ENCODE measurements around the gene JCHAIN. TPM values are rescaled to one million over a fixed set of nuclear protein-coding genes. Genes with fewer than 3 reads are reported as not detected.
"Not testable (repeated sequence)": the region's sequence is repeated elsewhere in the genome, so short reads cannot be mapped to it uniquely, and the experiment has no call there.

JCHAIN gene
- 2.2 TPM for total RNA-seq

GRCh38 chr4:70666369-70666768, at the start of gene JCHAIN:
JCHAIN (minus strand) TSS chr4:70666508; CDS start chr4:70666490, 18 bp downstream.
- DNase-seq: no peak

DNA sequence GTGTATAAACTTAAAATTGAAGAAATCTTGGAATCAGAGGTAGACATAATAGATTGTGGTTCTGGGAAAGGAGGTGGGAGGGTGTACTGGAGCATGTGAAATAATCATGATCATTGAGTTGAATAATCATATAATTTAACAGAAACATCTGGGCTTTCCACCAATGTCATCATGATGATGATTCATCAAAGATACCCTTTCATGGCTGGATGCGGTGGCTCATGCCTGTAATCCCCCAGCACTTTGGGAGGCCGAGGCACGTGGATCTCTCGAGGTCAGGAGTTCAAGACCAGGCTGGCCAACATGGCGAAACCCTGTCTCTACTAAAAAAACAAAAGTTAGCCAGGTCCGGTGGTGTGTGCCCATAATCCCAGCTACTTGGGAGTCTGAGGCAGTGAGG, 48.8 kb upstream of the JCHAIN start:
- no peak for DNase-seq

DNA sequence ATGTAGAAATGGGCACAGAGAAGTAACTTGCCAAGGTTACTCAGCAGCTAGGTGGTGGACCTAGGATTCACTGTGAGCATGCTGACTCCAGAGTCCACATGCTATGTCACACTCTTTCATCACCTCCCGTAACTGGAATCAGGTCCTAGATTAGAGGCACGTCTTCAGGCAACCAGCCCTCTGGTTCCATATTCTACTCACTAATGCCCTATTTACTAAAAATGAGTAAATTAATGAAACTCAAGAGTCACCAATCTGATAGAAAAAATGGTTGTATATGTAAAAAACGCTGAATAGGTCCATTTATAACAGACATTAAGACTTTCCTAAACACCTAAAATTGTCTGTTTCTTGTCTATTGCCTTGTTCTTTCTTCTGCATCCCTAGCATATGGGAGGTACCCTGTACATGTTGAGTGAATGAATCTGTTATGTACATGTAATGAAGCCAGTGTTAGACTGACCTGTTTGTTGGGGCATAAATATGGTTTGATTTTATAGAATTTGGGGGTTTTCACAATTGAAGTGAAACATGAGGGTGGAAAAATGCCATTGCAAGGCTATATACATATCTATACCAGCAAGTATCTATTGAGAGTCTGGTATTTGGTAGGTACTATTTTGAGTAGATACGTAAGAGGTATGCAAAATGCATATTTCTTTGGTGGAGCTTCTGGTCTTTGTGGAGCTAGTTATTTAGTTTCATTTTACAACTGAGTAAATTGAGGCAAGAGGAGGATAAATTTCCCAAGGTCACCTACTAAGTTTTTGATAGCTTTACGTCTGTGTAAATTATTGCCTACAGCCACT, 48.0 kb upstream of the JCHAIN start:
- DNase-seq: no peak

DNA sequence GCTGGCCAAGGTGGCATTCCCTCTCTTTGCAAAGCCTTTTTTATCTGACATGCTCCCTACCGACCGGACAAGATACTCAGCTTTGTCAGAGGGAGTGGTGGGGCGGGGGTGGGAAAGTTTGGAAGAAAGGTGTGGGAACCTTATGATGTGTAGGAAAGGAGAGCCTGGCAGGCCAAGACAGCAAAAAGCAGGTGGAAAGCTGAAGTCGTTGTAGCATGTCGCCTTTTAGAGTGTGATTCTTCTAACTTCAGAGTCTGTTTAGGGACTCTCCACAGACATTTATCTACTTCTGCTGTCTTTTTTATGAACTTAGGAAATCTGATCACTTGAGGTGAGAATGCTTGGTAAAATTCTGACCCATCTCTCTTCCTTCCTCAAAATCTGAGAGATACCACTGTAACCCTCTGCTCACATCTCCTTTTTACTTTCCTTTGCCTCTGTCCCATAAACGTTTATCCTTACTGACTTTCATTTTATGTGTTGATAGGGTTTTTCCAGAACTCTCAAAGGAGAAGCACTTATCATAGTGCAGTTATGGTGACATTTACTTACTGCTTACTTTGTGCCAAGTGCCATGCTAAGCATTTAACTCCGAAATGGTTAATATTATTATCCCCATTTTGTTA, 47.3 kb upstream of the JCHAIN start:
- DNase-seq: no peak

GRCh38 chr4:70712604-70713452, 46.5 kb upstream of the JCHAIN start:
- no peak for DNase-seq

DNA sequence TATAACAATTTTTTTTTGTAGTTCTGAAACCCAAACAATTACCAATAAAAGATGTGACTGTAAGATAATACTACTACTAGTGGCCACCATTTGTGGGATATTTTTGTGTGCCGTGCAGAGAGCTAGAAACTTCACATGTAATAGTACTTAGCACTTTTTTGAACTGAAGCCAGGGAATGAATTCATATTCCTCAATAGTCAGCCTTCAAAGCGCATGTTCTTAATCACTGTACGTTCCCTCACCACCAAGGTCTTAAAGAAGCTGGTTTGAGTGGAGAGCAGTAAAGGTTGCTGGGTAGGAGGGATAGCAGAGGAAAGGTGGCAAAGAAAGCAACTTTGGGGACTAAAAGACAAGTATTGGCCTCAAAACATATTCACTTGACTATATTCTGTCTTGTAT, 45.8 kb upstream of the JCHAIN start:
- DNase-seq: no peak

GRCh38 chr4:70711599-70711998, 45.3 kb upstream of the JCHAIN start:
- no peak for DNase-seq

GRCh38 chr4:70709611-70710205, 43.4 kb upstream of the JCHAIN start:
- no peak for DNase-seq

GRCh38 chr4:70706516-70706915, 40.2 kb upstream of the JCHAIN start:
- DNase-seq: no peak

- peak; percentile 41 for DNase-seq
Observed at GRCh38 chr4:70706044-70706461, 39.7 kb upstream of the JCHAIN start.

GRCh38 chr4:70705183-70706043, 39.1 kb upstream of the JCHAIN start:
- DNase-seq: peak; percentile 47

DNA sequence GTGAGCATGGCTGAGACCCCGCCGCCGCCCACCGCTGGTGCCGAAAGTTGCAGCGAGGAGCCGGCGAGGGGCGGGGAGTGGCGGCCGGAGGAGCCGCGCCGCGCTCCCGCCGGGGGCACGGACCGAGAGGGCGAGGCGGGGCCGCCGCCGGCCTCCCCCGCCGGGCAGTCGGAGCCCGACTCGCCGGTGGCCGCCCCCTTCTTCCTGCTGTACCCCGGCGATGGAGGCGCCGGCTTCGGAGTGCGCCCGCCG, 38.5 kb upstream of the JCHAIN start:
- DNase-seq: no peak

- DNase-seq: peak; percentile 63
Observed at GRCh38 chr4:70704215-70704930, 38.1 kb upstream of the JCHAIN start.

GRCh38 chr4:70703619-70704214, 37.4 kb upstream of the JCHAIN start:
- peak; percentile 15 for DNase-seq

GRCh38 chr4:70702592-70702991, 36.3 kb upstream of the JCHAIN start:
- DNase-seq: not testable (repeated sequence)

- no peak for DNase-seq
Observed at GRCh38 chr4:70701271-70701670, 35.0 kb upstream of the JCHAIN start.

GRCh38 chr4:70700712-70701111, 34.4 kb upstream of the JCHAIN start:
- DNase-seq: no peak

DNA sequence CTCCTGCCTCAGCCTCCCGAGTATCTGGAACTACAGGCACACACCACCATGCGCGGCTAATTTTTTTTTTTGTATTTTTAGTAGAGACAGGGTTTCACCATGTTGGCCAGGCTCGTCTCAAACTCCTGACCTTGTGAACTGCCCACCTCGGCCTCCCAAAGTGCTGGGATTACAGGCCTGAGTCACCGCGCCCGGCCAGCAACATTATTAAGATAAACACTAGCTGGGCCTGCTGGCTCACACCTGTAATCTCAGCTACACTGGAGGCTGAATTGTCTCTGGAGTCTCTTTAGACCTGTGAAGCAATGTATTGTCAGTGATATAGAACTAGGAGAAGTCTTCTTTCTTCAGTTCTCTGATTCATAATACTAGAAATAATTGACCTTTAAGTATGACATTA, 32.1 kb upstream of the JCHAIN start:
- DNase-seq: not testable (repeated sequence)

- not testable (repeated sequence) for DNase-seq
Observed at GRCh38 chr4:70694633-70695032, 28.3 kb upstream of the JCHAIN start.

GRCh38 chr4:70691661-70692060, 25.4 kb upstream of the JCHAIN start:
- no peak for DNase-seq

DNA sequence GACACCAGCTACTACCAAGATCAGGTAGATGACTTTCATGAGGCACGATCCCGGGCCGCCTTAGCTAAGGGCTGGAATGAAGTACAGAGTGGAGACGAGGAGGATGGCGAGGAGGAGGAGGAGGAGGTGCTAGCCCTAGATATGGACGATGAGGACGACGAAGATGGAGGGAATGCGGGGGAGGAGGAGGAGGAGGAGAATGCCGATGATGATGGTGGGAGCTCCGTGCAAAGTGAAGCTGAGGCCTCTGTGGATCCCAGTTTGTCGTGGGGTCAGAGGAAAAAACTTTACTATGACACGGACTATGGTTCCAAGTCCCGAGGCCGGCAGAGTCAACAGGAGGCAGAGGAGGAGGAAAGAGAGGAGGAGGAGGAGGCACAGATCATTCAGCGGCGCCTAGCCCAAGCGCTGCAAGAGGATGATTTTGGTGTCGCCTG, 22.5 kb upstream of the JCHAIN start:
- no peak for DNase-seq

All from skin of body (tissue), 2 donors.